B cell (primary cell): Measurements from ENCODE around the gene THBS4.

Experiments used
- CTCF ChIP-seq: fragments of 200-600 bp; IDR thresholded peaks from one replicate; pipeline ENCODE4 v1.8.0; 2022; ENCODE audit warnings: antibody characterized with exemption, mild to moderate bottlenecking
- EZH2 ChIP-seq: IDR thresholded peaks from 2 replicates; pipeline ENCODE4 v1.6.1; 2012; ENCODE audit warnings: borderline replicate concordance, low read depth, mild to moderate bottlenecking, moderate library complexity, low read length; ENCODE audit not compliant: insufficient read depth, poor library complexity, severe bottlenecking

- TF ChIP-seq CTCF (no peak), EZH2 (no peak)
Observed at GRCh38 chr5:80090884-80091166, 55.7 kb downstream of the THBS4 start.
